Ovary (tissue), 9 donors: ENCODE results near the gene MRPL30. TPM values are rescaled to one million over a fixed set of nuclear protein-coding genes. Genes with fewer than 3 reads are reported as not detected.

Source experiments
- DNase-seq, 5 donors: peaks; one replicate each; pipeline ENCODE4 v3.0.0-alpha.2; 2019 to 2020
- H3K27ac ChIP-seq, 2 donors: fragments of 200-600 bp; one replicate each; pipeline versions ENCODE4 v1.5.1 to v1.8.0; 2019 to 2022
- H3K27me3 ChIP-seq: fragments of 200-600 bp; one replicate; pipeline ENCODE4 v1.8.0; 2022
- H3K36me3 ChIP-seq: fragments of 200-600 bp; sonication (generic); one replicate; pipeline ENCODE4 v1.5.1; 2019
- H3K4me1 ChIP-seq: one replicate; pipeline ENCODE4 v1.8.1; 2013; ENCODE audit warnings: mild to moderate bottlenecking, moderate library complexity; ENCODE audit not compliant: insufficient read depth
- H3K4me3 ChIP-seq: fragments of 200-600 bp; sonication (generic); one replicate; pipeline ENCODE4 v1.5.1; 2017
- H3K9me3 ChIP-seq, 2 donors: fragments of 200-600 bp in 1 of 2; sonication (generic) in 1 of 2; one replicate each; pipeline versions ENCODE4 v1.5.1 to v1.8.1; 2013 to 2019; ENCODE audit warnings: mild to moderate bottlenecking in 1 of 2, moderate library complexity in 1 of 2
- EP300 ChIP-seq: sonication (generic); formaldehyde crosslinking; IDR thresholded peaks from one replicate; pipeline ENCODE4 v1.6.1; 2017; ENCODE audit warnings: antibody characterized with exemption
- POLR2A ChIP-seq: fragments of 450-650 bp; IDR thresholded peaks from one replicate; pipeline ENCODE4 v1.6.1; 2017; ENCODE audit warnings: antibody characterized with exemption, mild to moderate bottlenecking, moderate library complexity
- WGBS, 3 donors: extraction: QIAGEN DNeasy Blood & Tissue Kit in 1 of 3; methylation state at CpG; one replicate each; pipeline versions ENCODE4 v1.1.5 to v1.1.7; 2013 to 2017; 5-methylcytosine and 5-hydroxymethylcytosine counted together
- intact Hi-C, 4 donors: fragments of 100-400 bp; cut with DNase I; formaldehyde crosslinking; loops; one replicate each; pipeline versions ENCODE4 v1.11.0 to v1.15.1; 2022 to 2023
- polyA plus RNA-seq, 2 donors: library from polyadenylated mRNA; stranded (reverse); fragments of 200-250 nt in 1 of 2; fragments of 350-450 nt in 1 of 2; fragmentation: Illumina TruSeq in 1 of 2; extraction: RNeasy Lipid Tissue Mini Kit (QIAGEN cat#74804) in 1 of 2; gene quantifications; one replicate each; pipeline ENCODE4 v1.2.3, GENCODE V29; 2013 to 2014
- total RNA-seq, 7 donors: library from RNA; depleted of rRNA in 2 of 7; stranded (reverse); fragments of >200 nt in 2 of 7; fragmentation: NEBNext Ultra II Directional in 3 of 7; extraction: Animal tissue kit (Norgen Biotek cat#: 25700) in 3 of 7; gene quantifications; one replicate each; pipeline versions ENCODE4 v1.1.0 to v1.2.4, GENCODE V29; 2016 to 2023
- TF ChIP-seq, protein P1 (sequence below), 3 donors: fragments of 450-650 bp in 2 of 3; fragments of 200-600 bp in 1 of 3; IDR thresholded peaks; one replicate each; pipeline versions ENCODE4 v1.5.1 to v1.8.0; 2016 to 2022; ENCODE audit warnings: antibody characterized with exemption in 3 of 3, mild to moderate bottlenecking in 1 of 3
- donor health status: DM: no; HTN: no; CAD: no; lungs with moderate emphysema.
- donor health status: DM: no; HTN: no; CAD: no.
- donor health status: Bipolar disorder and iron deficiency.
- donor health status: DM: yes; HTN: yes; CAD: no.
- donor health status: DM: no; HTN: no; CAD: no.
- donor health status: DM: yes; HTN: yes; CAD: no.

Gene MRPL30
- total and polyA plus RNA-seq, 9 donors = 18.7 to 43.8 (median 21.8) TPM

DNA sequence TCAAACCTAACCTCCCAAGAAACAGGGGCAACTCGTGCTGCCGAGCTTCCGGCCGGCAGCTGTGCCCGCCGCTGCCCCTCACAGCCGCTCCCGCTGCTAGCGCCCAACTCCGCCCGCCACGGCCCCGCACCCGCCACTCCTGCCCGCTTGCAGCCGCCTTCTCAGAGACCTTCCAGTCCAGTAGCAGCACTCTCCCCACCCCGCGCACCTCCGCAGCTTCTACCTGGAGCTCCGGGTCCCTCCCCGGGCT is 40.2 kb upstream of the MRPL30 start:
- Histone ChIP-seq H3K4me1 (no peaks in the 10 kb centered on the region), H3K9me3 (no peaks in the 10 kb centered on the region), H3K36me3 (no peaks in the 10 kb centered on the region), H3K4me3 (peak overlapping the region; percentile 78), H3K27me3 (no peaks in the 10 kb centered on the region), H3K27ac (peak overlapping the region; percentile 69 to 86)
- TF ChIP-seq POLR2A = peak; percentile 84
- TF ChIP-seq, protein P1, sequence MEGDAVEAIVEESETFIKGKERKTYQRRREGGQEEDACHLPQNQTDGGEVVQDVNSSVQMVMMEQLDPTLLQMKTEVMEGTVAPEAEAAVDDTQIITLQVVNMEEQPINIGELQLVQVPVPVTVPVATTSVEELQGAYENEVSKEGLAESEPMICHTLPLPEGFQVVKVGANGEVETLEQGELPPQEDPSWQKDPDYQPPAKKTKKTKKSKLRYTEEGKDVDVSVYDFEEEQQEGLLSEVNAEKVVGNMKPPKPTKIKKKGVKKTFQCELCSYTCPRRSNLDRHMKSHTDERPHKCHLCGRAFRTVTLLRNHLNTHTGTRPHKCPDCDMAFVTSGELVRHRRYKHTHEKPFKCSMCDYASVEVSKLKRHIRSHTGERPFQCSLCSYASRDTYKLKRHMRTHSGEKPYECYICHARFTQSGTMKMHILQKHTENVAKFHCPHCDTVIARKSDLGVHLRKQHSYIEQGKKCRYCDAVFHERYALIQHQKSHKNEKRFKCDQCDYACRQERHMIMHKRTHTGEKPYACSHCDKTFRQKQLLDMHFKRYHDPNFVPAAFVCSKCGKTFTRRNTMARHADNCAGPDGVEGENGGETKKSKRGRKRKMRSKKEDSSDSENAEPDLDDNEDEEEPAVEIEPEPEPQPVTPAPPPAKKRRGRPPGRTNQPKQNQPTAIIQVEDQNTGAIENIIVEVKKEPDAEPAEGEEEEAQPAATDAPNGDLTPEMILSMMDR (IDR thresholded peaks at IDR 0.05) = no peak
- DNase-seq = no peak
- intact Hi-C loops = no loop called here
- 1% methylated on average over 21 of the region's 21 CpGs for whole genome bisulfite sequencing, 3 donors

DNA sequence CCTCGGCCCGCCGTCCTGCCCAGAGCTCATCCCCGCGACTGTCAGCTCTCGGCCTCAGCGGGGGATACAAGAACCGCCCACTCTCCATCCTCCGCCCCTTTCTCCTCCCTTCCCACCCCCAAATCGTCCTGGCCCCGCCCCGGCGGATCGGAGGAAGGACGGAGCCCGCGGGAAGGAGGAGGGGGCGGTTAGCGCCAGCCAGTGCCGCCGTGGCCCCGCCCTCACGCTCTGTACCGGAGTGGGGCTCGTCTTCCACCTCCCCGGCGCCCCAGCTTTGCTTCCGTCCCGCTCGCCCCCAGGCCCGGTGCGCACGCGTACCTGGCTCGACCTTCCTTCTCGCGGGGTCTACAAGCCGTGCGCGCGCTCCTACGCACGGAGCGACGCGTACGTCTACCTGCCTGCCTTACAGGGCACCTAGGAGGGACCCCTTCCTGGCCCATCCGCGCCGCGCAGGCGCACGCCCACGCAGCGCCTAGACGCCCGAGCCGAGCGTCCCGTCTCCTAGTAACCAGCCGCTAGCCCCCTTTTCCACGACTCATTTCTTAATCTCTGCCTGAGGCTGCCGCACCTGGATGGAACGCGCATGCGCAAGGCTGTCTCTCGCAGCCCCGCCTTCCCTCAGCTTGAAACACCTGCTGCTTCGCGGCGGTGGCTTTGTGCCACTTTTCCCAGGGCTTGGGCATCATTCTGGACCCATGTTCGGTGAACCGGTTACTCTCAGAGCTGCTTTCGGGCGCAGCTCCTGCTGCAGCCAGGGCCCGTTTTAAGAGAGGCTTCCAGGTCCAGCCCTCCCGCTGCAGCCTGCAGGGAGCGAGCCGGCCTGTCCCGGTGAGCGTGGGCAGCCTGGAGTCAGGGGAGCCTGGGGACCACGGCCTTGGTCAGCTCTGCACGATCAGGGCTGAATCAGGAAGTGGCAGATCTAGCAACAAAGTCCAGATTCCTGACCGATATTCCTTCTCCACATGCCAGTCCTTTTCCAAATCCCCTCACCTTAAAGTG is 39.6 kb upstream of the MRPL30 start, which contains the start of gene C2orf15:
TSS of gene C2orf15 (plus strand) at position 598 of the 999 bp plus-strand sequence. CDS start 8,852 bp downstream, outside the sequence.
- no peaks in the 10 kb centered on the region for H3K4me1 ChIP-seq
- no peaks in the 10 kb centered on the region for H3K9me3 ChIP-seq
- WGBS, 3 donors = 0 to 1% (median 1%) methylated on average over 70 to 84 of the region's 84 CpGs
- intact Hi-C loops = no loop called here
- H3K27ac ChIP-seq = peak within 1 kb of the TSS; percentile 69 to 86
- no peaks in the 10 kb centered on the region for H3K36me3 ChIP-seq
- DNase-seq = peak; percentile 94 to 95 (median 95)
- H3K4me3 ChIP-seq = peak within 1 kb of the TSS; percentile 78
- H3K27me3 ChIP-seq = no peaks in the 10 kb centered on the region
- TF ChIP-seq, protein P1 (IDR thresholded peaks at IDR 0.05) = no peak
- no peak for TF ChIP-seq EP300
- no peak for TF ChIP-seq POLR2A

DNA sequence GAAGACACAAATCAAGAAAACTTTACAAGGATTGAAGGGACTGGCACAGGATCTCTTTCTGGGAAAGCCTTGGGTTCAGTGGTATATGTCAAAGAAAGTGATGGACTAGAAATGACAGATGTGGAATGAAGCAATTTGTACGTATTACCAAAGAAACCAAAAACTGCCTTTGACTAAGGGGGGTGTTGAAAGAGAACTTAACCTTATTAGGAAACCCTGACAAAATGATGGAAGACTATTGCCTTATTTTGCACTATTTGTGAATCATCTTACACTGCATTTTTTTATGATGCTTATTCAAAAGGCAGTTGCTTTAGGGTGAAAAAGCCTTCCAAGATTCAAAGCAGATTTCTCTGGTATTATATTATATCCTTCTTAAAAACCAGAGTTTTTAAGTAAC is 30.3 kb upstream of the MRPL30 start:
- H3K27ac ChIP-seq = no peak overlapping the region
- WGBS, 3 donors = 77 to 94% (median 83%) methylated on average over 1 of the region's 1 CpG
- H3K4me3 ChIP-seq = no peak overlapping the region
- no peaks in the 10 kb centered on the region for H3K27me3 ChIP-seq
- TF ChIP-seq POLR2A (no peak), EP300 (no peak)
- TF ChIP-seq, protein P1 (IDR thresholded peaks at IDR 0.05) = no peak
- peaks cover 6% of the 10 kb centered on the region for H3K4me1 ChIP-seq
- H3K36me3 ChIP-seq = no peaks in the 10 kb centered on the region
- no peak for DNase-seq
- intact Hi-C loops = no loop called here
- H3K9me3 ChIP-seq = no peaks in the 10 kb centered on the region

DNA sequence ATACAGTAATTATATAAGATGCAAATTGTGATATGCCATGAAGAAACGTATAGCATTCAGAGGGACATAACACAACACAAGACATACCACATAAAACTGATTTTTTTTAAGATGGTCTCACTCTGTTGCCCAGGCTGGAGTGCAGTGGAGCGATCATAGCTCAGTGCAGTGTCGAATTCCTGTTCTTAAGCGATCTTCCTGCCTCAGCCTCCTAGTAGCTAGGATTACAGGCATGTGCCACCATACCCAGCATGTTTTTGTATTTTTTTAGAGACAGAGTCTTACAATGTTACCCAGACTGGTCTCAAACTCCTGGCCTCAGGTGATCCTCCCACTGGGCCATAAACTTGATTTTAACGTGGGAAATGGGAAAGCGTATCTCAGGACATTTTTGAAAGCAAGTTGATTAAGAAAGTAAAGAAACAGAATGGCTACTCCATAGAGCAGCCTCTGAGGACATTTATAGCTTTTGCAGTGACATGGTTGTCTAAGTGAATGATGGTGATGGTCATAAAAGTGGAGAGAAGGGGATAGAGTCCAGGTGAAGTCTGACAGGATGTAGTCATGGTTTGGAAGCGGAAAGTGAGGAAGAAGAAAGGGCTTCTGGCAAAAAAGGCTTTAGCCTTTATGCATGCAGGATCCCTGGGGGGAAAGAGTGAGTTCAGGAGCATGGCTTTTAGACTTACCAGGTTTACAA is 28.6 kb upstream of the MRPL30 start:
- no peak for DNase-seq
- Histone ChIP-seq H3K4me3 (no peak overlapping the region), H3K4me1 (peaks cover 9% of the 10 kb centered on the region), H3K9me3 (no peaks in the 10 kb centered on the region), H3K27ac (no peak overlapping the region), H3K27me3 (no peaks in the 10 kb centered on the region), H3K36me3 (no peaks in the 10 kb centered on the region)
- WGBS, 3 donors = 82 to 85% (median 83%) methylated on average over 7 of the region's 7 CpGs
- intact Hi-C loops = no loop called here
- TF ChIP-seq POLR2A (no peak), EP300 (no peak)
- TF ChIP-seq, protein P1 (IDR thresholded peaks at IDR 0.05) = no peak
